Lower leg skin (tissue), 4 donors: ENCODE data around the gene TRMT112. TPM values are rescaled to one million over a fixed set of nuclear protein-coding genes. Genes with fewer than 3 reads are reported as not detected.

ENCODE experiments used
- DNase-seq, 2 donors: peaks; one replicate each; pipeline ENCODE4 v3.0.0-alpha.2; 2019; ENCODE audit warnings: low spot score in 2 of 2
- H3K4me3 ChIP-seq: fragments of 200-600 bp; sonication (generic); 2 replicates; pipeline ENCODE4 v1.5.1; 2017; ENCODE audit warnings: mild to moderate bottlenecking, low read depth; ENCODE audit not compliant: poor library complexity, severe bottlenecking
- CTCF ChIP-seq, 3 donors: fragments of 450-650 bp; IDR thresholded peaks; one replicate each; pipeline ENCODE4 v1.5.1; 2016; ENCODE audit warnings: antibody characterized with exemption in 3 of 3, mild to moderate bottlenecking in 3 of 3, moderate library complexity in 2 of 3
- POLR2A ChIP-seq, 2 donors: fragments of 450-650 bp; IDR thresholded peaks; one replicate each; pipeline ENCODE4 v1.6.1; 2016 to 2017; ENCODE audit warnings: antibody characterized with exemption in 2 of 2, mild to moderate bottlenecking in 1 of 2, moderate library complexity in 1 of 2
- WGBS, 2 donors: methylation state at CpG; one replicate each; pipeline ENCODE4 v1.1.5; 2018; 5-methylcytosine and 5-hydroxymethylcytosine counted together
- intact Hi-C: fragments of 100-400 bp; cut with DNase I; formaldehyde crosslinking; loops from one replicate; pipeline ENCODE4 v1.15.0; 2023; ENCODE audit warnings: low total_unique reads
- total RNA-seq, 4 donors: library from RNA; depleted of rRNA; stranded (reverse); fragments of >200 nt; gene quantifications; one replicate each; pipeline ENCODE4 v1.1.0, GENCODE V29; 2016

The TRMT112 gene
- total RNA-seq, 4 donors from 2014 or later = 199 to 356 (median 255) TPM

GRCh38 chr11:64289002-64289564, 28.3 kb downstream of the TRMT112 start:
- TF ChIP-seq CTCF (IDR thresholded peaks at IDR 0.05) = no peak
- TF ChIP-seq POLR2A (IDR thresholded peaks at IDR 0.05) = no peak
- DNase-seq = no peak
- H3K4me3 ChIP-seq = no peak overlapping the region
- 89 to 90% methylated on average over 13 of the region's 13 CpGs for WGBS, 2 donors
- intact Hi-C loops = no loop called here

GRCh38 chr11:64288353-64288750, 29.0 kb downstream of the TRMT112 start:
- DNase-seq = no peak
- intact Hi-C loops = no loop called here
- no peak overlapping the region for H3K4me3 ChIP-seq
- no peak for TF ChIP-seq POLR2A (IDR thresholded peaks at IDR 0.05)
- no peak for TF ChIP-seq CTCF (IDR thresholded peaks at IDR 0.05)
- WGBS, 2 donors = 92 to 94% methylated on average over 9 of the region's 9 CpGs

GRCh38 chr11:64287676-64288352, 29.5 kb downstream of the TRMT112 start:
- DNase-seq = no peak
- 93 to 95% methylated on average over 26 to 31 of the region's 33 CpGs for WGBS, 2 donors
- TF ChIP-seq POLR2A (IDR thresholded peaks at IDR 0.05) (no peak), CTCF (IDR thresholded peaks at IDR 0.05) (no peak)
- no peak overlapping the region for H3K4me3 ChIP-seq
- intact Hi-C loops = no loop called here

GRCh38 chr11:64286801-64287159, 30.6 kb downstream of the TRMT112 start:
- intact Hi-C loops = no loop called here
- TF ChIP-seq POLR2A (IDR thresholded peaks at IDR 0.05) = no peak
- no peak for TF ChIP-seq CTCF (IDR thresholded peaks at IDR 0.05)
- WGBS, 2 donors = 81 to 88% methylated on average over 9 of the region's 9 CpGs
- DNase-seq = no peak
- no peak overlapping the region for H3K4me3 ChIP-seq

- no peak for DNase-seq
Measured at GRCh38 chr11:64285885-64286800, 31.2 kb downstream of the TRMT112 start.

More at GRCh38 chr11:64285885-64286800, 31.2 kb downstream of the TRMT112 start:
- intact Hi-C loops = no loop called here
- WGBS, 2 donors = 29 to 32% methylated on average over 28 to 29 of the region's 40 CpGs
- H3K4me3 ChIP-seq = peak overlapping the region; percentile 85
- TF ChIP-seq POLR2A (IDR thresholded peaks at IDR 0.05) (no peak), CTCF (IDR thresholded peaks at IDR 0.05) (no peak)
